H1 (cell line): ENCODE data around the gene MCM3AP. TPM values are rescaled to one million over a fixed set of nuclear protein-coding genes. Genes with fewer than 3 reads are reported as not detected.
A peak's percentile ranks its signal among the peaks of the same experiment; 100 is the strongest.

ENCODE experiments used
- CTCF ChIA-PET: fragments of 300-600 bp; sonication (Branson Sonifier 250); formaldehyde crosslinking; loops from one replicate; lab custom pipeline; 2021; ENCODE audit not compliant: partially characterized antibody; lab: Charles Lee
- POLR2A ChIA-PET: fragments of 300-600 bp; sonication (Branson Sonifier 250); formaldehyde crosslinking; loops from one replicate; lab custom pipeline; 2021; ENCODE audit warnings: inconsistent platforms; ENCODE audit not compliant: partially characterized antibody; lab: Charles Lee
- DNase-seq, 2 experiments: peaks; one replicate each; pipeline versions ENCODE4 v3.0.0 to v3.0.0-alpha.2; 2010 to 2022; ENCODE audit warnings: low spot score in 2 of 2, low read depth in 1 of 2, mixed read lengths in 1 of 2
- FAIRE-seq: peaks from 2 replicates; lab custom pipeline; 2011; peaks lifted over from hg19 to GRCh38; lab: Jason Lieb, UNC
- H2AFZ ChIP-seq: 2 replicates; pipeline ENCODE4 v1.8.1; 2012; ENCODE audit warnings: low read length, inconsistent platforms
- H2AK5ac ChIP-seq: 2 replicates; pipeline ENCODE4 v1.6.1; 2013; ENCODE audit warnings: low read depth, low read length
- H2BK120ac ChIP-seq: replicated peaks from 2 replicates; pipeline ENCODE3; 2013; ENCODE audit warnings: low read depth, low read length, inconsistent platforms
- H2BK12ac ChIP-seq: 2 replicates; pipeline ENCODE4 v1.6.1; 2013; ENCODE audit warnings: low read depth, low read length
- H2BK15ac ChIP-seq: 2 replicates; pipeline ENCODE4 v1.6.1; 2013; ENCODE audit warnings: low read length
- H2BK20ac ChIP-seq: 2 replicates; pipeline ENCODE4 v1.6.1; 2013; ENCODE audit warnings: low read length
- H2BK5ac ChIP-seq: 2 replicates; pipeline ENCODE4 v1.6.1; 2013; ENCODE audit warnings: low read depth, low read length
- H3K14ac ChIP-seq: 2 replicates; pipeline ENCODE4 v1.6.1; 2013; ENCODE audit warnings: inconsistent platforms; ENCODE audit not compliant: insufficient read length
- H3K18ac ChIP-seq: 2 replicates; pipeline ENCODE4 v1.6.1; 2013; ENCODE audit warnings: low read length; ENCODE audit errors: extremely low read depth
- H3K23ac ChIP-seq: 2 replicates; pipeline ENCODE4 v1.6.1; 2013; ENCODE audit warnings: inconsistent platforms; ENCODE audit not compliant: insufficient read length
- H3K23me2 ChIP-seq: 2 replicates; pipeline ENCODE4 v1.6.1; 2013; ENCODE audit warnings: low read depth, low read length
- H3K27ac ChIP-seq: 2 replicates; pipeline ENCODE4 v1.6.1; 2011; ENCODE audit warnings: low read depth, low read length, inconsistent platforms
- H3K27me3 ChIP-seq, 4 experiments: replicated peaks in 1 of 4; 1 replicate in 1 of 4; 2 replicates in 3 of 4; pipeline versions ENCODE4 v1.6.1 to v1.8.1; 2011 to 2013; ENCODE audit warnings: low read length in 3 of 4, mild to moderate bottlenecking in 3 of 4, inconsistent platforms in 2 of 4, mixed read lengths in 2 of 4, moderate library complexity in 1 of 4; ENCODE audit not compliant: control insufficient read depth in 3 of 4, insufficient read depth in 3 of 4; ENCODE audit errors: extremely low read depth in 1 of 4
- H3K36me3 ChIP-seq, 4 experiments: 2 replicates each; pipeline versions ENCODE4 v1.6.1 to v1.8.1; 2011 to 2013; ENCODE audit warnings: mild to moderate bottlenecking in 4 of 4, low read length in 3 of 4, moderate library complexity in 2 of 4, control low read depth in 1 of 4, inconsistent platforms in 1 of 4; ENCODE audit not compliant: insufficient read depth in 4 of 4, control insufficient read depth in 2 of 4
- H3K4ac ChIP-seq: replicated peaks from 2 replicates; pipeline ENCODE3; 2013; ENCODE audit warnings: low read length, low read depth, mixed read lengths, inconsistent platforms; ENCODE audit not compliant: insufficient read length
- H3K4me1 ChIP-seq, 4 experiments: replicated peaks in 1 of 4; 1 replicate in 1 of 4; 2 replicates in 3 of 4; pipeline versions ENCODE4 v1.6.1 to v1.8.1; 2011 to 2013; ENCODE audit warnings: low read length in 3 of 4, inconsistent platforms in 2 of 4, mixed read lengths in 1 of 4; ENCODE audit not compliant: insufficient read depth in 4 of 4, control insufficient read depth in 3 of 4
- H3K4me2 ChIP-seq, 2 experiments: 2 replicates each; pipeline versions ENCODE4 v1.6.1 to v1.8.1; 2011 to 2013; ENCODE audit warnings: low read depth in 2 of 2, low read length in 2 of 2, control low read depth in 1 of 2, inconsistent platforms in 1 of 2, mild to moderate bottlenecking in 1 of 2; ENCODE audit not compliant: insufficient read depth in 1 of 2
- H3K4me3 ChIP-seq, 4 experiments: fragments of 200-600, 300-600 bp in 1 of 4; sonication (generic), shearing (Covaris generic), sonication (Bioruptor Twin) in 1 of 4; 2 replicates each; pipeline versions ENCODE4 v1.5.1 to v1.8.1; 2011 to 2016; ENCODE audit warnings: low read length in 4 of 4, low read depth in 3 of 4, control low read depth in 2 of 4, inconsistent platforms in 2 of 4, mild to moderate bottlenecking in 2 of 4, mixed read lengths in 1 of 4, moderate library complexity in 1 of 4; ENCODE audit not compliant: insufficient read depth in 2 of 4; ENCODE audit errors: extremely low read depth in 1 of 4
- H3K56ac ChIP-seq: replicated peaks from 2 replicates; pipeline ENCODE3; 2013; ENCODE audit warnings: low read depth, mild to moderate bottlenecking, mixed read lengths, low read length, inconsistent platforms; ENCODE audit not compliant: insufficient read length
- H3K79me1 ChIP-seq: 2 replicates; pipeline ENCODE4 v1.6.1; 2013; ENCODE audit warnings: low read depth, low read length, control low read depth
- H3K79me2 ChIP-seq, 2 experiments: 2 replicates each; pipeline versions ENCODE4 v1.6.1 to v1.8.1; 2012 to 2013; ENCODE audit warnings: low read length in 2 of 2, mild to moderate bottlenecking in 2 of 2, inconsistent platforms in 1 of 2; ENCODE audit not compliant: insufficient read depth in 2 of 2, control insufficient read depth in 1 of 2
- H3K9ac ChIP-seq, 4 experiments: replicated peaks in 1 of 4; 1 replicate in 1 of 4; 2 replicates in 3 of 4; pipeline versions ENCODE4 v1.6.1 to v1.8.1; 2011 to 2013; ENCODE audit warnings: low read depth in 3 of 4, low read length in 3 of 4, control low read depth in 2 of 4, mild to moderate bottlenecking in 2 of 4, moderate library complexity in 2 of 4, inconsistent platforms in 1 of 4; ENCODE audit errors: extremely low read depth in 1 of 4
- H3K9me3 ChIP-seq, 2 experiments: 2 replicates each; pipeline versions ENCODE4 v1.6.1 to v1.8.1; 2012 to 2013; ENCODE audit warnings: mild to moderate bottlenecking in 2 of 2, moderate library complexity in 2 of 2, control low read depth in 1 of 2, inconsistent platforms in 1 of 2, low read depth in 1 of 2, low read length in 1 of 2, mixed read lengths in 1 of 2; ENCODE audit not compliant: insufficient read depth in 2 of 2
- H4K20me1 ChIP-seq, 2 experiments: replicated peaks in 1 of 2; 2 replicates each; pipeline versions ENCODE3 to v1.8.1; 2011 to 2013; ENCODE audit warnings: inconsistent platforms in 2 of 2, low read length in 2 of 2, mild to moderate bottlenecking in 1 of 2; ENCODE audit not compliant: insufficient read depth in 2 of 2, control insufficient read depth in 1 of 2
- H4K5ac ChIP-seq: 2 replicates; pipeline ENCODE4 v1.6.1; 2013; ENCODE audit warnings: low read length, low read depth, mixed read lengths, inconsistent platforms; ENCODE audit not compliant: insufficient read length
- H4K8ac ChIP-seq: 2 replicates; pipeline ENCODE4 v1.8.0; 2013; ENCODE audit warnings: mild to moderate bottlenecking, moderate library complexity, low read length, inconsistent platforms; ENCODE audit not compliant: insufficient read depth; ENCODE audit errors: extremely low read depth
- H4K91ac ChIP-seq: replicated peaks from 2 replicates; pipeline ENCODE3; 2013; ENCODE audit warnings: low read length, mixed read lengths, inconsistent platforms; ENCODE audit not compliant: insufficient read length
- ASH2L ChIP-seq: fragments of 200-600, 300-600 bp; sonication (generic); IDR thresholded peaks from one replicate; pipeline ENCODE4 v1.7.1; 2017; ENCODE audit warnings: low read length
- CREB1 ChIP-seq: IDR thresholded peaks from 2 replicates; pipeline ENCODE4 v1.6.1; 2012; ENCODE audit warnings: inconsistent platforms
- EGR1 ChIP-seq: IDR thresholded peaks from 2 replicates; pipeline ENCODE4 v1.6.1; 2011; ENCODE audit warnings: low read depth, low read length, borderline replicate concordance
- MAFK ChIP-seq: IDR thresholded peaks from 2 replicates; pipeline ENCODE4 v1.6.1; 2012; ENCODE audit warnings: low read depth, mild to moderate bottlenecking, improper control_type of control experiment, low read length
- POLR2A ChIP-seq, 2 experiments: IDR thresholded peaks; 1 replicate in 1 of 2; 2 replicates in 1 of 2; pipeline ENCODE4 v1.6.1; 2011; ENCODE audit warnings: low read depth in 2 of 2, low read length in 2 of 2, mild to moderate bottlenecking in 2 of 2; ENCODE audit errors: control extremely low read depth in 1 of 2
- TAF1 ChIP-seq: IDR thresholded peaks from 2 replicates; pipeline ENCODE4 v1.6.1; 2011; ENCODE audit warnings: mild to moderate bottlenecking, low read depth, low read length
- WGBS, 2 experiments: shearing (Covaris generic) in 1 of 2; methylation state at CpG; one replicate each; pipeline versions ENCODE4 v1.1.6 to v1.1.7; 2013 to 2015; ENCODE audit warnings: low lambda C conversion rate in 2 of 2, mixed read lengths in 2 of 2, inconsistent platforms in 1 of 2, low coverage in 1 of 2, missing lambda C conversion rate in 1 of 2; ENCODE audit not compliant: insufficient replicate concordance in 2 of 2, insufficient coverage in 1 of 2, insufficient read length in 1 of 2; ENCODE audit errors: extremely low coverage in 1 of 2, missing lambda C conversion rate in 1 of 2; 5-methylcytosine and 5-hydroxymethylcytosine counted together
- polyA plus RNA-seq, 7 experiments: library from polyadenylated mRNA; depleted of rRNA in 3 of 7; stranded (reverse) in 5 of 7; unstranded in 2 of 7; fragments of >200 nt in 5 of 7; fragments of 200-250 nt in 2 of 7; gene quantifications; 1 replicate in 5 of 7; 2 replicates in 1 of 7; 4 replicates in 1 of 7; pipeline versions ENCODE4 v1.2.1 to v1.2.3, GENCODE V29; 2011 to 2013; ENCODE audit warnings: missing spikeins in 2 of 7, mixed read lengths in 2 of 7
- total RNA-seq: library from RNA; stranded (reverse); fragmentation: NEBNext Ultra II Directional; extraction: Animal tissue kit (Norgen Biotek cat#: 25700); gene quantifications from 2 replicates; pipeline ENCODE4 v1.2.1, GENCODE V29; 2021
- TF ChIP-seq, protein P1 (sequence below): IDR thresholded peaks from 2 replicates; pipeline ENCODE4 v1.6.1; 2012; ENCODE audit warnings: inconsistent platforms
- TF ChIP-seq, protein P2 (sequence below): IDR thresholded peaks from 2 replicates; pipeline ENCODE4 v1.6.1; 2011; ENCODE audit warnings: low read depth, mild to moderate bottlenecking, low read length; ENCODE audit not compliant: insufficient read depth
- TF ChIP-seq, protein P3 (sequence below): IDR thresholded peaks from 2 replicates; pipeline ENCODE4 v1.6.1; 2012; ENCODE audit warnings: inconsistent platforms

The MCM3AP gene
- total and polyA plus RNA-seq, 2 of the 8 experiments (the other 6 are each of a cell fraction or from before 2014, with no cell fraction given): 37.2 to 119 TPM

DNA sequence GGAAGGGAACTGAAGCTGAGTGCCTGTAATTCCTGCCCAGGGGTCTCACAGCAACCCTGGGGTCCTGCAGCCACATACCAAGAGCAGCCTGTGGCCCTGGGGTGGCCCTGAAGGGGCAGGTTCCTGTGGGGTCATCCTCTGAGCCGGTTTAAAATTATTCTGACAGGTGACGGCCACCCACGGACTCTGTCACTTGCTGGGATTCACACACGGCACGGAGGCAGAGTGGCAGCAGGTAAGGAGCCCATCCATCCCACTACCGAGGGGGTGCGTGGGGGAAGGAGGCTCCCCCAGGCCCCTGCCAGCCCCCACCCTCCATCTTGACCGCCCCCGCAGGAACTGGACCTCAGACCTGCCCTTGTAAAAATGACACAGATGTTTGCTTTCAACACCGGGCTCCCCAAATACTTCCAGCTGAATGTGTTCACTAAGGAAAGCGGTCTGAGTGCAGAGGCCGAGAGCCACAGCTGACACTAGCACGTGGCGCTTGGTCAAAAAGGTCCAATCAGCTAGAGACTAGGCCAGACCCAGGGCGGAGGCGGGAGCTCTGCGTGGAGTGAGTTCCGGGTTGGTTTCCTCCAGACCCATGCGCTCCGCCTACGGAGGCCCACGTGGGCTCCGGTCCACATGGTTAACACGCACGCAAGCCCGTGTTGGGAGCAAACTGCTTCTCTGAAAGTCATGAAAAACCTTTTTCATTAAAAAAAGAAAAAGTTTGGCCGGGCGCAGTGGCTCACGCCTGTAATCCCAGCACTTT lies 10.8 kb upstream of the MCM3AP start:
- Histone ChIP-seq H3K56ac (no peak overlapping the region), H3K27ac (no peak overlapping the region), H3K9ac (no peak overlapping the region), H3K36me3 (peaks cover 3 to 24% (median 13%) of the 10 kb centered on the region in 4 experiments; a peak in 7 of 8 replicates), H2AFZ (no peak overlapping the region), H3K23me2 (peaks cover 3% of the 10 kb centered on the region; the same call in 1 of the 2 replicates), H3K4me2 (no peak overlapping the region), H4K8ac (no peak overlapping the region), H3K27me3 (peaks cover 0 to 3% (median 0%) of the 10 kb centered on the region in 4 experiments; a peak in 1 of 7 replicates), H3K18ac (no peak overlapping the region), H4K20me1 (peaks cover 0 to 2% of the 10 kb centered on the region in 2 experiments), H2BK120ac (no peak overlapping the region), H3K9me3 (no peaks in the 10 kb centered on the region), H4K91ac (no peak overlapping the region), H3K79me2 (no peaks in the 10 kb centered on the region), H2BK5ac (no peak overlapping the region), H3K14ac (no peak overlapping the region), H2BK20ac (no peak overlapping the region), H4K5ac (no peak overlapping the region), H3K4me1 (peaks cover 2 to 12% (median 8%) of the 10 kb centered on the region in 4 experiments; a peak in 6 of 7 replicates), H3K23ac (no peak overlapping the region), H2BK12ac (no peak overlapping the region), H2AK5ac (no peak overlapping the region; the same call in 1 of the 2 replicates), H3K79me1 (peaks cover 2% of the 10 kb centered on the region; the same call in 1 of the 2 replicates), H2BK15ac (no peak overlapping the region), H3K4me3 (no peak overlapping the region), H3K4ac (no peak overlapping the region)
- DNase-seq: peak in 1 of 2 experiments; percentile 51
- CTCF ChIA-PET: interaction anchor here (0.9 to 1.4 kb wide), 5 partner anchors 12 to 153 kb away, joined by 3 to 5 read pairs (median 3); a partner anchor contains a TSS
- TF ChIP-seq, protein P1, sequence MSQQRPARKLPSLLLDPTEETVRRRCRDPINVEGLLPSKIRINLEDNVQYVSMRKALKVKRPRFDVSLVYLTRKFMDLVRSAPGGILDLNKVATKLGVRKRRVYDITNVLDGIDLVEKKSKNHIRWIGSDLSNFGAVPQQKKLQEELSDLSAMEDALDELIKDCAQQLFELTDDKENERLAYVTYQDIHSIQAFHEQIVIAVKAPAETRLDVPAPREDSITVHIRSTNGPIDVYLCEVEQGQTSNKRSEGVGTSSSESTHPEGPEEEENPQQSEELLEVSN: peak; percentile 63; the same call in 1 of the 2 replicates
- TF ChIP-seq EGR1: no peak
- TF ChIP-seq MAFK: no peak
- TF ChIP-seq ASH2L: no peak
- TF ChIP-seq TAF1: no peak
- TF ChIP-seq, protein P2, sequence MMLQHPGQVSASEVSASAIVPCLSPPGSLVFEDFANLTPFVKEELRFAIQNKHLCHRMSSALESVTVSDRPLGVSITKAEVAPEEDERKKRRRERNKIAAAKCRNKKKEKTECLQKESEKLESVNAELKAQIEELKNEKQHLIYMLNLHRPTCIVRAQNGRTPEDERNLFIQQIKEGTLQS: no peak
- TF ChIP-seq, protein P3, sequence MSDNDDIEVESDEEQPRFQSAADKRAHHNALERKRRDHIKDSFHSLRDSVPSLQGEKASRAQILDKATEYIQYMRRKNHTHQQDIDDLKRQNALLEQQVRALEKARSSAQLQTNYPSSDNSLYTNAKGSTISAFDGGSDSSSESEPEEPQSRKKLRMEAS: peak; percentile 46; the same call in 1 of the 2 replicates
- no peak for TF ChIP-seq CREB1
- TF ChIP-seq POLR2A (IDR thresholded peaks at IDR 0.05; ENCODE audit: control extremely low read depth in 1 of 2, low read depth in 2 of 2, low read length in 2 of 2): no peak
- 83% methylated on average over 28 of the region's 29 CpGs; no CpG with 5 or more reads in 1 of the 2 experiments for WGBS, 2 experiments
- no peak for FAIRE-seq
- POLR2A ChIA-PET: interaction anchor here (0.6 to 3.7 kb wide), 13 partner anchors 8 to 147 kb away, joined by 3 to 22 read pairs (median 5); partner anchors contain the start of genes C21orf58, MCM3AP and YBEY
